ENCODE results near the gene PAX5. TPM values are rescaled to one million over a fixed set of nuclear protein-coding genes. Genes with fewer than 3 reads are reported as not detected.

Gene PAX5
- total RNA-seq, 1 donor from 2014 or later: not detected

GRCh38 chr9:36846621-36847020 lies 187.4 kb downstream of the PAX5 start:
- DNase-seq (ENCODE audit: low spot score in 2 of 2) (no peak), FAIRE-seq (no peak)

- DNase-seq (ENCODE audit: low spot score in 2 of 2) (no peak), FAIRE-seq (no peak)
These were observed 188.2 kb downstream of the PAX5 start for GRCh38 chr9:36845844-36846243.

DNA sequence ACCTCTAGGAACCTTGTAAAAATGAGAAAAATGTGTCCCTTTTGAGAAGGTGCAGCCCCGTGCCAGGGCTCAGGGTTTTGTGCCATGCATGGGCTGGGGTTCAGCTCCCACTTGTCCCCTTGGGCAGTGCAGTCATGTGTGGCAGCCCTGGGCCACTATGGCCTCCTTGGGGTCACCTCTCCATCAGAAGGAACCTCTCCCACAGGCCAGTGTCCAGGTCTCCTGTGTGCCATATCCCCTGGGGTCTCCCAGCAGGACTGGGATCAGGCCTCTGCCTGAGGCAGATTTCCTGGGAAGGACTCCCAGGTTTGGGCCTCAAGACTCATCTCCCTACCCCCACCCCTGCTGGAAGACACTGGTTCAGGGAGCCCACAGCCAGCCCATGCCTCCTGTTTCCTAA lies 189.1 kb downstream of the PAX5 start:
- no peak for FAIRE-seq
- no peak for DNase-seq (ENCODE audit: low spot score in 2 of 2)

- no peak for DNase-seq (ENCODE audit: low spot score in 2 of 2)
- FAIRE-seq: no peak
These were observed 190.1 kb downstream of the PAX5 start for GRCh38 chr9:36843964-36844363.

DNA sequence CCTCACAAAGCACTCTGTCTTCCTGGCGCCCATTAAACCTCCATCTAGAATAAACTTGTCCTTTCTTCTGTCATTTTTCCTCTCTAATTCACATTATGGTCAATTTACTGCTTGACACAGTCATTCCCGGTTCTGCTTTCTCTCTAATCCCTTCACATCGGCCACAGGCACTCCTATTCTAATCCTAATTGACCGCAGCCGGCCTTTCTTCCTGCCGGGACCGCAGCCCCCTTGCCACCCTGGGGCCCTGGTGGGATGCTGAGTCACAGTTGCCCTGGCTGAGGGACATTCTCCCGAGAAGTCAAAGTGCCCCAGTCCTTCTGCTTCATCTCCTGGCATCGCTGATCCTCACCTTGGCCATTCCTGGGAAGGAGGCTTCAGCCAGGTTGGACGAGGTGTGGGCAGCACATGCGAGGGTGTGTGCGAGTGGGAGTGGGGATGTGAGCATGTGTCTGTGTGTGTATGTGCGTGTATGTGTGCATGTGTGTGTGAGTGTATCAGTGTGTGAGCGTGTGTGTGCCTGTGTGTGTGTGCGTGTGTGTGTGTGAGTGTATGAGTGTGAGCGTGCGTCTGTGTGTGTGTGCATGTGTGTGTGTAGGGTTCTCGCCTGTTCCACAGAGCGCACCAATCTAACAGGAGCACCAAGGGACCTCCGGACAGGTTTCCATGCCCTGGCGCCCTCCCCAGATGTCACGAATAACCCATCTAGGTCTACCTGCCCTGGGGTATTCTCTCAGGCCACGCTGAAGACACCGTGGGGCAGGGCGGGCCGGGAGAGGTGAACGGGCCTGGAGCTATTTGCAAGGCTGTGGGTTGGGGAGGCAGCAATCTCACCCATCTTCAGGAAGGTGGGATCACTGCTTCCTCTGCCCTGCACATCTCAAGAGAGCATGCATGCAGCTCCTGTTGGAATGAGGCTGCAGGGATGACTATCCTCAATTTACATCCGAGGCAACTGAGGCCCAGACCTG lies 191.2 kb downstream of the PAX5 start:
- no peak for FAIRE-seq
- DNase-seq (ENCODE audit: low spot score in 2 of 2): no peak

DNA sequence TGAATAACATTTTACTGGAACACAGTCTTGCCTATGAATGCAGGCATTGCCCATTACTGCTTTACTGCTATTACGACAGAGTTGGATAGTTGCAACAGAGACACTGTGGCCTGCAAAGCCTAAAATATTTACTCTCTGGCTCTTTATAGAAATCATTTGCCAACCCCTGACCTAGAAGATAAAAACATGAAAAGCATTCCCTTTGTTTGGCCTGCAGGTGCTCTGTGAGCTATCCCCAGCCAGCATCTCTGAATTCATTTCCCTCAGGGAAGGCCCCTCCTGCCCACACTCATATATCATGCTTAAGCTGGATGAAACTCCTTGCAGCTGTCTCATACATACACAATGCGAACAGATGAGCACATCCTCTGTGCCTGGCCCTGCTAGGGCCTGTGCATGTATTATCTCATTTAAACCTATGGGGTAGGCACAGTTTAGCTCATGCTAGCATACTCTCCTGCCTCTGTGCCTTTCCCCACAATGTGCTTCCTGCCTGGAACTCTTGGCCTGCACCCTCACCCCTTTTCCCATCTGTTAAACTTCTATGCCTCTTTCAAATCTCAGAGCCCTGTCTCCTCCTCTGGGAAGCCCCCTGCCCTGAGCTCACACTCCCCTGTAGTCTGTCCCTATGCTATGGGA lies 193.1 kb downstream of the PAX5 start:
- no peak for DNase-seq (ENCODE audit: low spot score in 2 of 2)
- FAIRE-seq: no peak

- DNase-seq (ENCODE audit: low spot score in 2 of 2) (no peak), FAIRE-seq (no peak)
These were observed 194.8 kb downstream of the PAX5 start for GRCh38 chr9:36839131-36839885.

GRCh38 chr9:36837431-36838405 lies 196.3 kb downstream of the PAX5 start:
- no peak for FAIRE-seq
- no peak for DNase-seq (ENCODE audit: low spot score in 2 of 2)

DNA sequence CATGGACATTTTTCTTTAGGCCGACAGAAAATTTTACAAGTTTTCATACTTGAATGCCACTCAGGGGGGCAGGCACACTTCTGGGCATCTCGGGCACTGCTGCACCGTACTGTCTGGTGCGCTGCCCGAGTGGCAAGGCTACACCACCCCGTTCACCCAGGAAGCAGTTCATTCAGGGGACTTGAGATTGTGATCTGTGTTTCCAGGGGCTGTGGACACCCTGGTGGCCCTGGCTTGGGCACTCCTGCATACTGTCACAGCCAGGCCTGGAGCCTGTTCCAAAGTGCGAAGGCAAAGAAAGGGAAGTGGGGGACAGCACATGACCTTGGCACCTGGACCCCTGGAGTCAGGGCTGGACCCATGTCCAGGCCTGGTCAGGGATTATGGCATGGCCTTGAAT lies 197.6 kb downstream of the PAX5 start:
- FAIRE-seq: no peak

DNA sequence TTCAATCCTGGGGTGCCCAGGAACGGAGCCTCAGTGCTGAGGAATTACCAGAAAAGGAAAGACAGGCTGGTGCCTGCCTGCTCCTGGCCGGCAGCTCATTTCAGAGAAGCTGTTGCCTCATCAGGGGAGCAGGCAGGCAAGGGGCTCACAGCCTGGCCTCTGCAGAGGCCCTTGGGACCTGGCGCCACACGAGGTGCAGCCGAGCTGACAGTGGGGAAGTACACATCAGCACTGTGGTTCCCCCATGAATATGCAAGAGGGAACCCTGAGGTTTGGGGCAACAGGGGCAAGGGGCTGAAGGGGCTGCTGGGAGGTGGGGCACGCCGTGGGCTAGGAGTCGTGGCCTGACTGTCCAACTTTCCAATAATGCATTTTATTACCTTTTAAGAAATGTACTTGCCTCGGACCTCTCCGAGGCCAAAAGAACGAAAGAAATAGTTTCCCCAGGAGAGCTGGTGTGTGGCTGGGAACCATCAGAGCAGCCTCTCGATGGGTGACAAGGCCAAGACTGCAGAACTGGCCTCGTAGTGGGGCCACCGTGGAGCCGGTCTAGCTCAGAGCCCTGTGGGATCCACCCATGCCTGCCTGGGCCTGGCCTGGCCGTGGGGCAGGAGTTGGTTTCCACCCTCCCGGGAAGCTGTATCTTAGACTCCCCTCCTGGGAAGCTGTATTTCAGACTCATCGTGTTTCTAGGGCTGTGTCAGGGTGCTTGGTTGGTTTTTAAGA lies 198.6 kb downstream of the PAX5 start:
- no peak for DNase-seq (ENCODE audit: low spot score in 2 of 2)
- no peak for FAIRE-seq

More for the DNA sequence above, 197.6 kb downstream of the PAX5 start:
- no peak for DNase-seq (ENCODE audit: low spot score in 2 of 2)

- FAIRE-seq: no peak
- DNase-seq (ENCODE audit: low spot score in 2 of 2): no peak
These were observed 199.3 kb downstream of the PAX5 start for GRCh38 chr9:36834736-36835135.

- FAIRE-seq: no peak
- DNase-seq (ENCODE audit: low spot score in 2 of 2): no peak
These were observed 200.1 kb downstream of the PAX5 start for GRCh38 chr9:36833954-36834353.

DNA sequence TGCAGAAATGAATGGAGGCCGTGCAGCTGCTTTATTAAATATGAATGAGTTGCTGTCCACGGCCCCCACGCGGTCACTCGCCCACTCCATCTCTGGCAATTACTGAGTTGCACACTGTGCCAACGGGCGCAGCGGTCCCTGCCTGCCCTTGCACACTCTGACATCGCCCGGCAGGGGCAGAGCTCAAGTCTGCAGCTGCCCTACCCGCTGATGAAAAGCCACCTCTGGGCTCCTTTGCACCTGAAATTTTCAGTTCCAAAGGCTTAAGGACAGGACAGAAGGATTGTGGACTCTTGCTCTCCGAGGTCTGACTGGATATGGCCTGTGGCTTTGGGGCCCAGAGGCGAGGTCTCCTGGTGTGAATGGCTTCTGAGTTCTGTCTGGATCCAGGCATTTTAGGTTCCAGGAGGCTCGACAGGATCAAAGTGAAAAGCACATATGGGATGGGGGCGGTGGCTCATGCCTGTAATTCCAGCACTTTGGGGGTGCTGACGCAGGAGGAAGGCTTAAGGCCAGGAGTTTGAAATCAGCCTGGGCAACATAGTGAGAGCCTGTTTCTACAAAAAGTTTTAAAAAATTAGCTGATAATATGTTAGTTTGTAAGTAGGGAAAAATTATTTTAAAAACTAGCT lies 201.8 kb downstream of the PAX5 start:
- DNase-seq (ENCODE audit: low spot score in 2 of 2) (no peak), FAIRE-seq (no peak)

- no peak for DNase-seq (ENCODE audit: low spot score in 2 of 2)
- no peak for FAIRE-seq
These were observed 202.5 kb downstream of the PAX5 start for GRCh38 chr9:36831381-36832161.

GRCh38 chr9:36828611-36829013 lies 205.5 kb downstream of the PAX5 start:
- FAIRE-seq: no peak

DNA sequence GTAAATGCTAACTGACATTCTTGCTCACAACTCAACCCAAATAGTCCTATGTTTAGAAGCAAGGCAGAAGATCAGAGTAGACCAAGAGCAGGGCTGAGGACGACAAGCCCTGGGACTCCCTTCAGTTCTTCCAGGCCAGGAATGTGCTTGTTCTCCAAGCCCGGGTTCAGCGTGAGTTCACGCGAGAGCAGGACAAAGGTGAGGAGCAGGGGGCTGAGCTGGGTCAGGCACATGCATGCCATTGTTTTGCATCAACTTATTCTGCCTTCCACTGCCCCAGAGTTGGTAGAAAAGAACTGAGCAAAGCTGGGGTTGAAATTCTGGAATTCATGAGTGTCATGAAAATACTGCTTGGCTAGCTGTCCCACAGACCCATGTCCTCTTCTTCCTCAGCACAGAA lies 206.5 kb downstream of the PAX5 start:
- FAIRE-seq (no peak), DNase-seq (ENCODE audit: low spot score in 2 of 2) (no peak)

More at GRCh38 chr9:36828611-36829013, 205.5 kb downstream of the PAX5 start:
- DNase-seq (ENCODE audit: low spot score in 2 of 2): no peak

- DNase-seq (ENCODE audit: low spot score in 2 of 2): no peak
- FAIRE-seq: no peak
These were observed 207.5 kb downstream of the PAX5 start for GRCh38 chr9:36826581-36826980.

GRCh38 chr9:36825179-36825578 lies 208.9 kb downstream of the PAX5 start:
- FAIRE-seq (no peak), DNase-seq (ENCODE audit: low spot score in 2 of 2) (no peak)

All from frontal cortex (tissue), 4 donors.